OCI-LY1 (cell line): ENCODE measurements around the gene OXNAD1.

Source experiments
- H2AFZ ChIP-seq: fragments of 200-600 bp; sonication (generic), shearing (Covaris generic); 2 replicates; pipeline ENCODE4 v1.6.0; 2014; ENCODE audit warnings: antibody characterized with exemption, mild to moderate bottlenecking, low read length
- H3F3A ChIP-seq: fragments of 200-600 bp; sonication (generic), shearing (Covaris generic); 2 replicates; pipeline ENCODE4 v1.6.0; 2014; ENCODE audit warnings: mild to moderate bottlenecking, antibody characterized with exemption, low read length, moderate library complexity; ENCODE audit not compliant: insufficient read depth
- H3K27ac ChIP-seq: fragments of 200-600 bp; sonication (generic); 2 replicates; pipeline ENCODE4 v1.5.1; 2014; ENCODE audit warnings: low read length, mixed run types, mild to moderate bottlenecking, low read depth; ENCODE audit not compliant: poor library complexity, severe bottlenecking
- H3K27me3 ChIP-seq: fragments of 200-600 bp; sonication (generic); 2 replicates; pipeline ENCODE4 v1.6.0; 2014; ENCODE audit warnings: antibody characterized with exemption, mild to moderate bottlenecking, low read length, moderate library complexity; ENCODE audit not compliant: insufficient read depth
- H3K36me3 ChIP-seq: fragments of 200-600 bp; sonication (generic); 2 replicates; pipeline ENCODE4 v1.6.1; 2014; ENCODE audit warnings: mild to moderate bottlenecking, antibody characterized with exemption, low read length, moderate library complexity, mixed read lengths; ENCODE audit not compliant: insufficient read depth
- H3K4me1 ChIP-seq: fragments of 200-600 bp; sonication (generic); 2 replicates; pipeline ENCODE4 v1.5.1; 2014; ENCODE audit warnings: mild to moderate bottlenecking, low read length, moderate library complexity; ENCODE audit not compliant: insufficient read depth, severe bottlenecking
- H3K4me2 ChIP-seq: fragments of 200-600 bp; sonication (generic), shearing (Covaris generic); 2 replicates; pipeline ENCODE4 v1.6.1; 2014; ENCODE audit warnings: low read length
- H3K4me3 ChIP-seq: fragments of 200-600 bp; sonication (generic); 2 replicates; pipeline ENCODE4 v1.5.1; 2014; ENCODE audit warnings: low read length, low read depth, mild to moderate bottlenecking, mixed read lengths; ENCODE audit not compliant: poor library complexity, severe bottlenecking
- H3K79me2 ChIP-seq: fragments of 200-600 bp; shearing (Covaris generic); 2 replicates; pipeline ENCODE4 v1.6.1; 2016; ENCODE audit warnings: mixed run types, low read length, mixed read lengths; ENCODE audit not compliant: insufficient read depth
- H3K9ac ChIP-seq: fragments of 200-600 bp; sonication (generic), shearing (Covaris generic); 2 replicates; pipeline ENCODE4 v1.6.1; 2014; ENCODE audit warnings: mild to moderate bottlenecking, low read length, mixed read lengths
- H3K9me2 ChIP-seq: fragments of 200-600 bp; sonication (generic), shearing (Covaris generic); 2 replicates; pipeline ENCODE4 v1.6.1; 2014; ENCODE audit warnings: low read depth, mild to moderate bottlenecking, low read length, mixed read lengths
- H3K9me3 ChIP-seq: fragments of 200-600 bp; shearing (Covaris generic); 2 replicates; pipeline ENCODE4 v1.6.1; 2014; ENCODE audit warnings: low read length, mixed read lengths
- H4K20me1 ChIP-seq: fragments of 200-600 bp; sonication (generic), shearing (Covaris generic); 2 replicates; pipeline ENCODE4 v1.6.0; 2016; ENCODE audit warnings: mild to moderate bottlenecking, low read length; ENCODE audit not compliant: insufficient read depth
- EZH2 ChIP-seq: fragments of 200-600 bp; sonication (generic), shearing (Covaris generic); IDR thresholded peaks from 2 replicates; pipeline ENCODE4 v1.8.0; 2017; ENCODE audit warnings: borderline replicate concordance, mixed run types, mild to moderate bottlenecking, antibody characterized with exemption, low read length, moderate library complexity, mixed read lengths
- TF ChIP-seq, protein P1 (sequence below): fragments of 200-600 bp; sonication (generic), shearing (Covaris generic); IDR thresholded peaks from 2 replicates; pipeline ENCODE4 v1.5.1; 2017; ENCODE audit warnings: mild to moderate bottlenecking, antibody characterized with exemption, low read length, moderate library complexity, mixed read lengths

OXNAD1 gene

DNA sequence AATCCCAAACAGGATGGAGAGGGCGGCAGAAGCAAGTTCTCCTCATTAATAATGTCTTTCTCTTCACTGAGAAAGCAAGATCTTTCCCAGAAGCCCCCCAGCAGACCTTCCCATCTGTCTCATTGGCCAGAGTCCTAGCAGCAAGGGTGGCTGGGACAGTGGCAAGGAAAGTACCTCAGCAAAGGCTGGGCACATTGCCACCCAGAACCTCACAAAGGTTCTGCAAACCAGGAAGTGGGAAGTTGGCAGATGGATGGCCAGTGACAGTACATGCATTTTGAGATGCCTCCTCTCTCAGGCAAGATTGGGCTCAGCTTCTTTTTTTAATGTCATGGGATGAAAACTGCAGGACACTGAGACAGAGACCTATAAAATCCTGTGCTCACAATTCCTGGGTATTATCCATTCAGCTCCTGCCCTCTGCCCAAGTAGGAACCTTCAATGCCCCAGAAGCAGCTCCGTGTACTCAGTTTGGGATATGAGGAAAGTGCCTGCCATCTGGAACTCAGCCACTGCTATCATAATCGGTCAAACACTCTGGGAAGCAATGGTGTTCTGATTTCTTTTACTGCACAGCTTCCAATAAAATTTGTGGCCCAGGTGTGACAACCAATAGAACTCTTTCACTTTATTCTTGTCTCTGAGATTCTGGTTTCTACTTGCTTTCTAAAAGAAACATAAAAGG lies 25.8 kb upstream of the OXNAD1 start:
- TF ChIP-seq, protein P1, sequence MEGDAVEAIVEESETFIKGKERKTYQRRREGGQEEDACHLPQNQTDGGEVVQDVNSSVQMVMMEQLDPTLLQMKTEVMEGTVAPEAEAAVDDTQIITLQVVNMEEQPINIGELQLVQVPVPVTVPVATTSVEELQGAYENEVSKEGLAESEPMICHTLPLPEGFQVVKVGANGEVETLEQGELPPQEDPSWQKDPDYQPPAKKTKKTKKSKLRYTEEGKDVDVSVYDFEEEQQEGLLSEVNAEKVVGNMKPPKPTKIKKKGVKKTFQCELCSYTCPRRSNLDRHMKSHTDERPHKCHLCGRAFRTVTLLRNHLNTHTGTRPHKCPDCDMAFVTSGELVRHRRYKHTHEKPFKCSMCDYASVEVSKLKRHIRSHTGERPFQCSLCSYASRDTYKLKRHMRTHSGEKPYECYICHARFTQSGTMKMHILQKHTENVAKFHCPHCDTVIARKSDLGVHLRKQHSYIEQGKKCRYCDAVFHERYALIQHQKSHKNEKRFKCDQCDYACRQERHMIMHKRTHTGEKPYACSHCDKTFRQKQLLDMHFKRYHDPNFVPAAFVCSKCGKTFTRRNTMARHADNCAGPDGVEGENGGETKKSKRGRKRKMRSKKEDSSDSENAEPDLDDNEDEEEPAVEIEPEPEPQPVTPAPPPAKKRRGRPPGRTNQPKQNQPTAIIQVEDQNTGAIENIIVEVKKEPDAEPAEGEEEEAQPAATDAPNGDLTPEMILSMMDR: no peak
- TF ChIP-seq EZH2: no peak
- Histone ChIP-seq H4K20me1 (no peaks in the 10 kb centered on the region), H3K4me2 (no peak overlapping the region), H3K9me3 (no peaks in the 10 kb centered on the region), H3F3A (no peaks in the 10 kb centered on the region), H3K27ac (no peak overlapping the region), H3K9ac (no peak overlapping the region), H3K36me3 (no peaks in the 10 kb centered on the region), H3K9me2 (no peaks in the 10 kb centered on the region), H3K4me3 (no peak overlapping the region), H2AFZ (no peak overlapping the region), H3K27me3 (no peaks in the 10 kb centered on the region; the same call in 1 of the 2 replicates), H3K4me1 (no peaks in the 10 kb centered on the region), H3K79me2 (no peaks in the 10 kb centered on the region)

DNA sequence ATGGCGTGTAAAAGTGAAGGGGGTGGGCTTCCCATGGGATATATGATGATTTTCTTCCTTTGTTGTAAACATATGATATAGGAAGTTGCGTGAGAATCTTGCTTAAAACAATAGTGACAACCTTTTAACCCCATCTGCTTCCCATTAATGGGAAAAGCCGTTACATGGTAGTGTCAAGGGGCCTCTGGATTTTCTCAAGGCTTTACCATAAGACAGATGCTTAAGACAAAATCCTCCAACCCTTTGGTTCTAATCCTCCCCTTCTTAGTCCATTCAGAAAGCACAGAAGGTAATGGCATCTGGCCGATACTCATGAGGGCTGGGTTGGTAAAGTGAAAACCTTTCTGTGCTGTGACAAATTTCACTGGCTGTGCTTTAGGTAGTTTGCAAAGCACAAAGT lies 25.2 kb upstream of the OXNAD1 start:
- Histone ChIP-seq H3K9me3 (no peaks in the 10 kb centered on the region), H3K9ac (no peak overlapping the region)
- no peak for TF ChIP-seq EZH2
- TF ChIP-seq, protein P1: no peak

DNA sequence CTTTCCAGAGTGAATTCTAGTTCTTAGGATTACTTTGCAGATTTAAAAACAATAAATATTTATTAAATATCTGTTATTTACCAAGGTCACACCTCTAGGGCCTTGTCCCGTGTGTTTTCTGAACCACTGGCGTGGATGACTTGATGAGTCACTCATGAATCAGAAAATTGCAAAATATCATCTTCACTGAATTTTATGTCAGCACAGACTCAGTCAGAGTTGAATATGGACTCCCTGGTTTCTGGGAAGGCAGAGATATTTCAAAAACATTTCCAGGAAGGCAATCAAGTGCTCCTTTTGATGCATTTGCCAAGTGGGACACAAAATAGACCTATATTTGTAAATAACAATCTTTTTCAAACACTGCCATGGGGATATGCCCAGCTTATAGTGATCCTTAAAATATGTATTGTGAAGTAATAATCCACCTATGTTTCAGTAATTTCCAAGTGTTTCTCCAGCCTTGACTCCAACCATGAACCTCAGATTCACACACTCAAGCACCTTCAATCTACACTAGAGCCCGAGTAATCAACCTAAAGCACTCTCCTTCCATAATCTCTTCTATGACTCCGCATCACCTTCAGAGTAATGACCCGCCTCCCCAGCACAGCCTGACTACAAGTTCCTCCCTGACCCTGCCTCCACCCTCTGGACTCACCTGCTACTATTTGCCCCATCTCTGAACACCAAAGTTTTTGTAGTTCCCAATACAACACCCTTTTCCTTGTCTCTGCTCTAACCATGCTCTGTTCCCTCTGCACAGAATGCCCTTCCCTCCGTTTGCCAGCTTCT lies 24.6 kb upstream of the OXNAD1 start:
- Histone ChIP-seq H3K27me3 (no peaks in the 10 kb centered on the region; the same call in 1 of the 2 replicates), H3K79me2 (no peaks in the 10 kb centered on the region), H3K9me2 (no peaks in the 10 kb centered on the region), H3K4me2 (no peak overlapping the region), H3K4me3 (no peak overlapping the region), H3K4me1 (no peaks in the 10 kb centered on the region), H3F3A (no peaks in the 10 kb centered on the region), H3K9me3 (no peaks in the 10 kb centered on the region), H4K20me1 (no peaks in the 10 kb centered on the region), H3K9ac (no peak overlapping the region), H2AFZ (no peak overlapping the region), H3K36me3 (no peaks in the 10 kb centered on the region), H3K27ac (no peak overlapping the region)
- TF ChIP-seq EZH2: no peak
- TF ChIP-seq, protein P1: no peak

More for the DNA sequence above, 25.2 kb upstream of the OXNAD1 start:
- no peaks in the 10 kb centered on the region for H4K20me1 ChIP-seq
- H2AFZ ChIP-seq: no peak overlapping the region
- no peaks in the 10 kb centered on the region for H3K36me3 ChIP-seq
- H3K4me2 ChIP-seq: no peak overlapping the region
- H3K79me2 ChIP-seq: no peaks in the 10 kb centered on the region
- no peaks in the 10 kb centered on the region for H3K9me2 ChIP-seq
- no peaks in the 10 kb centered on the region for H3F3A ChIP-seq
- H3K4me3 ChIP-seq: no peak overlapping the region
- H3K4me1 ChIP-seq: no peaks in the 10 kb centered on the region
- H3K27ac ChIP-seq: no peak overlapping the region
- H3K27me3 ChIP-seq: no peaks in the 10 kb centered on the region; the same call in 1 of the 2 replicates
